ENCODE results near the gene GPM6B.

DNA sequence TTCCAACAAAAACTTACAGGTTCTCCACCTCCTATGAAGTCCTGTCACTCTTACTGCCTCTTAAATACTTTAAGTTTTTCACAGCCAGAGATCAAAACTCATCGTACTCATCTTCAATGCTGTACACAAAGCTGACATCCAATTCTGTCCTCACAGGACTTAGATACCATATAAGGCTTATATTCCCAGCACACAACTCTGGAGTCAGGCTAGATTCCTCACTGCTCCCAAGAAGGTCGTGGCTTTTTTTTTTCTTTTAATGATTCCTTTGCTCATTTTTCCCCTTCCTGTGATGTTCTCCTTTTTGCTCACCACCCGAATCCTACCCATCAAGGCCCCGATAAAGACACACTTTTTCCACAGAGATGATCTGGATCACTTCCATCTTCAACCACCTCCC lies 83.4 kb downstream of the GPM6B start:
- TF ChIP-seq POLR2AphosphoS5 (IDR thresholded peaks at IDR 0.05): no peak
- TF ChIP-seq, protein P1, sequence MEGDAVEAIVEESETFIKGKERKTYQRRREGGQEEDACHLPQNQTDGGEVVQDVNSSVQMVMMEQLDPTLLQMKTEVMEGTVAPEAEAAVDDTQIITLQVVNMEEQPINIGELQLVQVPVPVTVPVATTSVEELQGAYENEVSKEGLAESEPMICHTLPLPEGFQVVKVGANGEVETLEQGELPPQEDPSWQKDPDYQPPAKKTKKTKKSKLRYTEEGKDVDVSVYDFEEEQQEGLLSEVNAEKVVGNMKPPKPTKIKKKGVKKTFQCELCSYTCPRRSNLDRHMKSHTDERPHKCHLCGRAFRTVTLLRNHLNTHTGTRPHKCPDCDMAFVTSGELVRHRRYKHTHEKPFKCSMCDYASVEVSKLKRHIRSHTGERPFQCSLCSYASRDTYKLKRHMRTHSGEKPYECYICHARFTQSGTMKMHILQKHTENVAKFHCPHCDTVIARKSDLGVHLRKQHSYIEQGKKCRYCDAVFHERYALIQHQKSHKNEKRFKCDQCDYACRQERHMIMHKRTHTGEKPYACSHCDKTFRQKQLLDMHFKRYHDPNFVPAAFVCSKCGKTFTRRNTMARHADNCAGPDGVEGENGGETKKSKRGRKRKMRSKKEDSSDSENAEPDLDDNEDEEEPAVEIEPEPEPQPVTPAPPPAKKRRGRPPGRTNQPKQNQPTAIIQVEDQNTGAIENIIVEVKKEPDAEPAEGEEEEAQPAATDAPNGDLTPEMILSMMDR (IDR thresholded peaks at IDR 0.05): no peak

Data from gastroesophageal sphincter (tissue), 3 donors.